Neural cell (in vitro differentiated cells): ENCODE measurements around the gene TIAM2. TPM values are rescaled to one million over a fixed set of nuclear protein-coding genes. Genes with fewer than 3 reads are reported as not detected.

ENCODE experiments used
- H2AFZ ChIP-seq: fragments of 200-600, 300-800 bp; sonication (generic), shearing (Covaris generic); 2 replicates; pipeline ENCODE4 v1.6.0; 2014; ENCODE audit warnings: low read depth, mild to moderate bottlenecking, antibody characterized with exemption, low read length, moderate library complexity
- H3F3A ChIP-seq: fragments of 200-600 bp; shearing (Covaris generic); 2 replicates; pipeline ENCODE4 v1.6.1; 2016; ENCODE audit warnings: mild to moderate bottlenecking, moderate library complexity, mixed read lengths, antibody characterized with exemption, low read length; ENCODE audit not compliant: insufficient read depth, poor library complexity, severe bottlenecking
- H3K27ac ChIP-seq: fragments of 200-600, 300-800 bp; sonication (generic), shearing (Covaris generic); 2 replicates; pipeline ENCODE4 v1.5.1; 2014; ENCODE audit warnings: mild to moderate bottlenecking, low read length, moderate library complexity
- H3K27me3 ChIP-seq: fragments of 300-800, 200-600 bp; sonication (generic), shearing (Covaris generic); 2 replicates; pipeline ENCODE4 v1.6.0; 2014; ENCODE audit warnings: mild to moderate bottlenecking, low read depth, low read length, moderate library complexity; ENCODE audit not compliant: insufficient read depth
- H3K36me3 ChIP-seq: fragments of 300-800, 200-600 bp; sonication (generic), shearing (Covaris generic); 2 replicates; pipeline ENCODE4 v1.5.1; 2014; ENCODE audit warnings: mild to moderate bottlenecking, antibody characterized with exemption, low read length, moderate library complexity; ENCODE audit not compliant: insufficient read depth
- H3K4me2 ChIP-seq: fragments of 300-800, 200-600 bp; sonication (generic), shearing (Covaris generic); 2 replicates; pipeline ENCODE4 v1.6.0; 2014; ENCODE audit warnings: mild to moderate bottlenecking, low read length
- H3K4me3 ChIP-seq: fragments of 300-800, 200-600 bp; sonication (generic), shearing (Covaris generic); 2 replicates; pipeline ENCODE4 v1.5.1; 2014; ENCODE audit warnings: mild to moderate bottlenecking, low read length, moderate library complexity
- H3K79me2 ChIP-seq: fragments of 200-600 bp; shearing (Covaris generic); replicated peaks from 2 replicates; pipeline ENCODE4 v1.6.0; 2014; ENCODE audit warnings: mild to moderate bottlenecking, low read length, moderate library complexity; ENCODE audit not compliant: insufficient read depth
- H3K9ac ChIP-seq: fragments of 300-800, 200-600 bp; sonication (generic), shearing (Covaris generic); 2 replicates; pipeline ENCODE4 v1.6.1; 2016; ENCODE audit warnings: mild to moderate bottlenecking, low read length, mixed read lengths
- H3K9me2 ChIP-seq: fragments of 200-600 bp; shearing (Covaris generic); 2 replicates; pipeline ENCODE4 v1.6.1; 2016; ENCODE audit warnings: mild to moderate bottlenecking, low read length, mixed read lengths; ENCODE audit not compliant: insufficient read depth
- H3K9me3 ChIP-seq: fragments of 200-600, 300-800 bp; sonication (generic), shearing (Covaris generic); 2 replicates; pipeline ENCODE4 v1.6.1; 2016; ENCODE audit warnings: mild to moderate bottlenecking, mixed run types, low read length, moderate library complexity, mixed read lengths
- H4K20me1 ChIP-seq: fragments of 200-600 bp; shearing (Covaris generic); 2 replicates; pipeline ENCODE4 v1.6.1; 2016; ENCODE audit warnings: mild to moderate bottlenecking, mixed run types; ENCODE audit not compliant: insufficient read depth
- CTCF ChIP-seq: fragments of 450-650 bp; IDR thresholded peaks from 2 replicates; pipeline ENCODE4 v1.5.1; 2014; ENCODE audit warnings: antibody characterized with exemption, mild to moderate bottlenecking, moderate library complexity; ENCODE audit not compliant: poor library complexity, severe bottlenecking
- EP300 ChIP-seq: fragments of 450-650 bp; conservative IDR thresholded peaks from 2 replicates; pipeline ENCODE4 v1.6.1; 2014; ENCODE audit warnings: antibody characterized with exemption, mild to moderate bottlenecking, moderate library complexity; ENCODE audit not compliant: poor library complexity, severe bottlenecking
- EZH2 ChIP-seq: fragments of 200-600, 300-800 bp; shearing (Covaris generic), sonication (generic); IDR thresholded peaks from 2 replicates; pipeline ENCODE4 v1.6.1; 2014; ENCODE audit warnings: antibody characterized with exemption, low read length, borderline replicate concordance, mild to moderate bottlenecking; ENCODE audit not compliant: insufficient read depth, poor library complexity, severe bottlenecking
- MXI1 ChIP-seq: fragments of 450-650 bp; conservative IDR thresholded peaks from 2 replicates; pipeline ENCODE4 v1.6.1; 2014; ENCODE audit warnings: antibody characterized with exemption, mild to moderate bottlenecking; ENCODE audit not compliant: poor library complexity, severe bottlenecking
- POLR2AphosphoS5 ChIP-seq: IDR thresholded peaks from 2 replicates; pipeline ENCODE4 v1.6.1; 2012
- RAD21 ChIP-seq: fragments of 450-650 bp; conservative IDR thresholded peaks from 2 replicates; pipeline ENCODE4 v1.6.1; 2014; ENCODE audit warnings: antibody characterized with exemption, mild to moderate bottlenecking, moderate library complexity
- REST ChIP-seq: IDR thresholded peaks from 2 replicates; pipeline ENCODE4 v1.6.1; 2012; ENCODE audit warnings: borderline replicate concordance
- SMC3 ChIP-seq: fragments of 450-650 bp; conservative IDR thresholded peaks from 2 replicates; pipeline ENCODE4 v1.6.1; 2014; ENCODE audit warnings: antibody characterized with exemption, mild to moderate bottlenecking, moderate library complexity; ENCODE audit not compliant: poor library complexity
- TAF1 ChIP-seq: IDR thresholded peaks from 2 replicates; pipeline ENCODE4 v1.6.1; 2012; ENCODE audit warnings: low read depth
- polyA plus RNA-seq: library from polyadenylated mRNA; depleted of rRNA; stranded (reverse); fragments of >200 nt; gene quantifications from 2 replicates; pipeline ENCODE4 v1.2.3, GENCODE V29; 2014

Gene TIAM2
- polyA plus RNA-seq, 1 donor from 2014 or later: 73.3 TPM

GRCh38 chr6:155223646-155224451 is 228.7 kb downstream of the TIAM2 start:
- Histone ChIP-seq H3K4me3 (no peak overlapping the region), H2AFZ (no peak overlapping the region), H3K4me2 (no peak overlapping the region), H3K79me2 (peaks cover 60% of the 10 kb centered on the region), H3K9ac (no peak overlapping the region), H4K20me1 (no peaks in the 10 kb centered on the region), H3K9me3 (no peaks in the 10 kb centered on the region), H3K36me3 (no peaks in the 10 kb centered on the region), H3K9me2 (no peaks in the 10 kb centered on the region), H3F3A (peaks cover 3% of the 10 kb centered on the region), H3K27me3 (no peaks in the 10 kb centered on the region), H3K27ac (no peak overlapping the region)
- TF ChIP-seq SMC3: no peak

- Histone ChIP-seq H3K4me3 (no peak overlapping the region), H3K79me2 (peaks cover 52% of the 10 kb centered on the region), H3K9me2 (no peaks in the 10 kb centered on the region), H4K20me1 (no peaks in the 10 kb centered on the region), H3K9me3 (no peaks in the 10 kb centered on the region), H2AFZ (no peak overlapping the region), H3F3A (peaks cover 3% of the 10 kb centered on the region), H3K4me2 (no peak overlapping the region), H3K36me3 (no peaks in the 10 kb centered on the region), H3K9ac (no peak overlapping the region), H3K27ac (no peak overlapping the region), H3K27me3 (no peaks in the 10 kb centered on the region)
- TF ChIP-seq RAD21: no peak
- TF ChIP-seq TAF1: no peak
- no peak for TF ChIP-seq EZH2
- no peak for TF ChIP-seq EP300
- TF ChIP-seq POLR2AphosphoS5: no peak
- no peak for TF ChIP-seq MXI1
- TF ChIP-seq SMC3: no peak
- TF ChIP-seq CTCF: no peak
- no peak for TF ChIP-seq REST
Measured at GRCh38 chr6:155224618-155225017, 229.5 kb downstream of the TIAM2 start.
